ENCODE results near the gene ADGRG1.

- TF ChIP-seq POLR2AphosphoS5 (IDR thresholded peaks at IDR 0.05; ENCODE audit: low read depth, low read length): no peak
- TF ChIP-seq SIN3A (IDR thresholded peaks at IDR 0.05; ENCODE audit: borderline replicate concordance, insufficient read depth, low read length): no peak
- no peak for TF ChIP-seq TAF1 (IDR thresholded peaks at IDR 0.05; ENCODE audit: borderline replicate concordance, insufficient read depth, low read length)
Observed at GRCh38 chr16:57627184-57627871, 1.1 kb upstream of the ADGRG1 start.

Data from PFSK-1 (cell line).